CD8-positive, alpha-beta memory T cell (primary cell): ENCODE results near the gene MRPS22. TPM values are rescaled to one million over a fixed set of nuclear protein-coding genes. Genes with fewer than 3 reads are reported as not detected.
A peak's percentile ranks its signal among the peaks of the same experiment; 100 is the strongest.

Experiments
- CTCF ChIA-PET: fragments of 350-600 bp; sonication (Branson Sonifier 250); formaldehyde crosslinking; loops from one replicate; lab custom pipeline; 2021; ENCODE audit warnings: antibody characterized with exemption; lab: Charles Lee
- POLR2A ChIA-PET: fragments of 350-600 bp; sonication (Branson Sonifier 250); formaldehyde crosslinking; loops from one replicate; lab custom pipeline; 2021; ENCODE audit warnings: antibody characterized with exemption; lab: Charles Lee
- DNase-seq, 5 donors: peaks; one replicate each; pipeline versions ENCODE4 v3.0.0 to v3.0.0-alpha.2; 2020 to 2022; ENCODE audit warnings: mixed read lengths in 1 of 5
- H3K27ac ChIP-seq: one replicate; pipeline ENCODE4 v1.7.0; 2013; ENCODE audit warnings: low read depth, mild to moderate bottlenecking, low read length, moderate library complexity
- H3K27me3 ChIP-seq: 2 replicates; pipeline ENCODE4 v1.7.0; 2013; ENCODE audit warnings: low read length, mild to moderate bottlenecking; ENCODE audit not compliant: insufficient read depth, poor library complexity, severe bottlenecking
- H3K36me3 ChIP-seq: 2 replicates; pipeline ENCODE4 v1.7.0; 2013; ENCODE audit warnings: mild to moderate bottlenecking, low read length, moderate library complexity; ENCODE audit not compliant: insufficient read depth
- H3K4me1 ChIP-seq: 2 replicates; pipeline ENCODE4 v1.7.0; 2013; ENCODE audit warnings: mild to moderate bottlenecking, low read length, moderate library complexity; ENCODE audit not compliant: insufficient read depth
- H3K4me3 ChIP-seq: 2 replicates; pipeline ENCODE4 v1.7.0; 2013; ENCODE audit warnings: mild to moderate bottlenecking, low read length
- H3K9me3 ChIP-seq: 2 replicates; pipeline ENCODE4 v1.7.0; 2013; ENCODE audit warnings: mild to moderate bottlenecking, low read length
- H3K27ac Mint-ChIP-seq, 8 donors: one replicate each; pipeline ENCODE4 v1.8.0; 2020 to 2021; ENCODE audit warnings: mixed read lengths in 8 of 8, mild to moderate bottlenecking in 6 of 8, inconsistent platforms in 3 of 8, moderate library complexity in 3 of 8
- H3K27me3 Mint-ChIP-seq, 2 donors: one replicate each; pipeline ENCODE4 v1.8.0; 2020 to 2021; ENCODE audit warnings: mixed read lengths in 2 of 2, mild to moderate bottlenecking in 1 of 2, moderate library complexity in 1 of 2
- H3K36me3 Mint-ChIP-seq, 3 donors: one replicate each; pipeline ENCODE4 v1.8.0; 2020 to 2021; ENCODE audit warnings: mixed read lengths in 3 of 3, inconsistent platforms in 1 of 3, mild to moderate bottlenecking in 1 of 3
- H3K4me1 Mint-ChIP-seq, 3 donors: one replicate each; pipeline ENCODE4 v1.8.0; 2020 to 2021; ENCODE audit warnings: mixed read lengths in 3 of 3, inconsistent platforms in 1 of 3, mild to moderate bottlenecking in 1 of 3
- H3K4me3 Mint-ChIP-seq, 7 donors: one replicate each; pipeline ENCODE4 v1.8.0; 2020 to 2021; ENCODE audit warnings: mixed read lengths in 7 of 7, mild to moderate bottlenecking in 6 of 7, moderate library complexity in 4 of 7, inconsistent platforms in 2 of 7
- H3K9me3 Mint-ChIP-seq, 5 donors: one replicate each; pipeline ENCODE4 v1.8.0; 2020 to 2022; ENCODE audit warnings: mixed read lengths in 5 of 5, mild to moderate bottlenecking in 3 of 5, moderate library complexity in 2 of 5, inconsistent platforms in 1 of 5
- polyA plus RNA-seq: library from polyadenylated mRNA; unstranded; fragments of 300-500 nt; fragmentation: Illumina TruSeq; gene quantifications from one replicate; pipeline ENCODE4 v1.2.3, GENCODE V29; 2021
- total RNA-seq, 2 experiments: library from RNA; stranded (reverse); gene quantifications; one replicate each; pipeline ENCODE4 v1.2.3, GENCODE V29; 2021

Gene MRPS22
- total and polyA plus RNA-seq, 3 experiments from 2014 or later = 34.7 to 68.6 (median 66.9) TPM

GRCh38 chr3:139317215-139317614 is 26.6 kb upstream of the MRPS22 start:
- Mint-ChIP-seq H3K4me1 (no peaks in the 10 kb centered on the region), H3K9me3 (peaks cover 0 to 1% (median 0%) of the 10 kb centered on the region in 5 donors), H3K27ac (no peak overlapping the region), H3K4me3 (no peak overlapping the region), H3K36me3 (no peaks in the 10 kb centered on the region), H3K27me3 (peaks cover 19 to 45% of the 10 kb centered on the region in 2 donors)
- H3K27ac ChIP-seq = no peak overlapping the region
- no peaks in the 10 kb centered on the region for H3K4me1 ChIP-seq
- DNase-seq = no peak
- no peaks in the 10 kb centered on the region for H3K27me3 ChIP-seq
- H3K4me3 ChIP-seq = no peak overlapping the region
- no peaks in the 10 kb centered on the region for H3K36me3 ChIP-seq
- ChIA-PET CTCF (interaction anchor here (3.1 kb wide), 1 partner anchor 13 kb away, joined by 11 read pairs; no protein-coding TSS in a partner anchor), POLR2A (no interaction called here)
- no peaks in the 10 kb centered on the region for H3K9me3 ChIP-seq

DNA sequence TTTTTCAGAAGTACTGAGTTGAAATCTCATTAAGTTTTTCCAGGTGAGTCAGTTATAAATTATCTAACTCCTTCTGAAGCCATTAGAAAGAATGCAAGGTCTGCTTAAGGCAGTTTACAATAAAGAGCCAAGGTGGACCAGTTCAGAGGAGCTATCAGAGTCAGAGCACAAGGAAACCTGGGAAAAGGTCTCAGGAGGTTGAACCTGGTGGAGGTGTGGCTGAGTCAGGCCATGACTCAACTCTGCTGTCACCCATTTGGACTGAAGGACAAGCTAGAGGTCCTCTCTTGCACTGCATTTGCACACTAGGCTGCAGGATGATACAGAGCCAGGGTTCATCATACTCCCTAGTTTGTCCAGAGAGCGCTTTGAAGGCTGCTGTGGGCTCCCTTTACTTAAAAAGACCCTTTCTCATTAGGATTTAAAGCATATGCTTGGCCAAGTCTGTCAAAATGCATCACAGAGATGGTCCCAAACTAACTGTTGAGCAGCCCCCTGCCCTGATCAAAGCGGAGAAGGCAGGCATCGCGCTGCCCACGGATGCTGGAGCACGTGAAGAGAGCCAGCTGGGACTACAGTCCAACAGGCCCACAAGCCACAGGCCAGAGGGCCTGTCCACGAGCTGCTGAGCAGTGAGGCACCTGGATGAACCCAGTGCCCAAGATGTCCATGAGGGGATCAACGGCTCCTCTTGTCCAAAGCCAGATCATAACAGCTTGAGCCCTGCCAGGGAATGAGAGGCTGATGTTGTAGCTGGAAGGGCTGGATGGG is 26.0 kb upstream of the MRPS22 start:
- Mint-ChIP-seq H3K27ac (no peak overlapping the region), H3K4me1 (no peaks in the 10 kb centered on the region), H3K27me3 (peaks cover 21 to 38% of the 10 kb centered on the region in 2 donors), H3K9me3 (peaks cover 0 to 1% (median 0%) of the 10 kb centered on the region in 5 donors), H3K4me3 (no peak overlapping the region), H3K36me3 (no peaks in the 10 kb centered on the region)
- no peak overlapping the region for H3K27ac ChIP-seq
- H3K4me3 ChIP-seq = no peak overlapping the region
- H3K27me3 ChIP-seq = no peaks in the 10 kb centered on the region
- H3K9me3 ChIP-seq = no peaks in the 10 kb centered on the region
- H3K36me3 ChIP-seq = no peaks in the 10 kb centered on the region
- H3K4me1 ChIP-seq = no peaks in the 10 kb centered on the region
- CTCF ChIA-PET = interaction anchor here (1.3 to 3.1 kb wide), 2 partner anchors 11 to 12 kb away, joined by 3 to 11 read pairs; no protein-coding TSS in a partner anchor
- POLR2A ChIA-PET = no interaction called here
- DNase-seq = no peak

DNA sequence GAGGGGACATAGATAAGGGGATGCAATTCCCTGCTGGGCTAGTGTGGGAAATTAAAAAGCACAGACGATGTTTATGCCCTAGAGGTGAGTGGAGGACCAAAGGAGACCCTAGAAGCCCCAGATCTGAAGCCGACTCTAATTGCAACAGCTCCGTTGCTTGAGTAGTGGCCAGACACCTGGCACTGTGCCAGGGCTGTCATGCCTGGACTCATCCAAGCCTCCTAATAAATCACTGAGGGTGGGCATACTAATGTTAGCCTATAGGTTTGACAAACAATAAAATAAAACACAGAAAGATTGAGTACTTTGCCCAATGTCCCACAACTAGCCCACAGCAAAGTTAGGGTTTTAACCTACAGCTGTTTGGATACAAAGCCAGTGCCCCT is 25.4 kb upstream of the MRPS22 start:
- POLR2A ChIA-PET = no interaction called here
- CTCF ChIA-PET = interaction anchor here (1.3 kb wide), 1 partner anchor 11 kb away, joined by 3 read pairs; no protein-coding TSS in a partner anchor
- DNase-seq = no peak

DNA sequence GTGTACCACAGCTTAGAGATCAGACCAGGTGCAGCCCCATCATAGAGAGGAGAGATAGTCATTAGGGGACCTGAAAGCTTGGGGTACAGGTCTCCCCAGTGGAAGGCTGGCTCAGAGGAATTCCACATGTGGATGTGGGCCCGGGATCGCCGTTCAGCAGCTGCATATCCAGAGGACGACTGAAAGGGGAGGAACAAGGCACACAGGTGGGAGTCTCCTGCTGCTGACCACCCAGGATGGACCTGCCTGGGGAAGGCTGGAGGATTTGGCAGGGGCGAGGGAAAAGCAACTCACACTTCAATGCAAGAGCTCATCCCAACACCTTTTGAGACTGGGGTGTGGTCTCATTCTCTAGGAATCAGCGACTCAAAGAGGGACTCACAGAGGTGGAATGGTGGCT is 25.0 kb upstream of the MRPS22 start:
- no peaks in the 10 kb centered on the region for H3K4me1 ChIP-seq
- H3K27me3 ChIP-seq = no peaks in the 10 kb centered on the region
- H3K4me3 Mint-ChIP-seq = no peak overlapping the region
- no peaks in the 10 kb centered on the region for H3K9me3 Mint-ChIP-seq
- no peak overlapping the region for H3K27ac Mint-ChIP-seq
- no peaks in the 10 kb centered on the region for H3K36me3 Mint-ChIP-seq
- peaks cover 19 to 30% of the 10 kb centered on the region in 2 donors for H3K27me3 Mint-ChIP-seq
- ChIA-PET POLR2A (no interaction called here), CTCF (interaction anchor here (1.3 kb wide), 1 partner anchor 10 kb away, joined by 3 read pairs; no protein-coding TSS in a partner anchor)
- H3K4me1 Mint-ChIP-seq = no peaks in the 10 kb centered on the region
- no peak for DNase-seq
- no peaks in the 10 kb centered on the region for H3K36me3 ChIP-seq
- no peak overlapping the region for H3K4me3 ChIP-seq
- no peak overlapping the region for H3K27ac ChIP-seq
- no peaks in the 10 kb centered on the region for H3K9me3 ChIP-seq

More for the DNA sequence above, 25.4 kb upstream of the MRPS22 start:
- H3K27me3 Mint-ChIP-seq = peaks cover 21 to 34% of the 10 kb centered on the region in 2 donors
- H3K4me1 ChIP-seq = no peaks in the 10 kb centered on the region
- no peaks in the 10 kb centered on the region for H3K36me3 ChIP-seq
- H3K27ac Mint-ChIP-seq = no peak overlapping the region
- no peak overlapping the region for H3K4me3 Mint-ChIP-seq
- H3K4me1 Mint-ChIP-seq = no peaks in the 10 kb centered on the region
- H3K36me3 Mint-ChIP-seq = no peaks in the 10 kb centered on the region
- no peaks in the 10 kb centered on the region for H3K9me3 Mint-ChIP-seq
- H3K27ac ChIP-seq = no peak overlapping the region
- no peaks in the 10 kb centered on the region for H3K27me3 ChIP-seq
- no peaks in the 10 kb centered on the region for H3K9me3 ChIP-seq
- H3K4me3 ChIP-seq = no peak overlapping the region

GRCh38 chr3:139319428-139320402 is 24.1 kb upstream of the MRPS22 start:
- DNase-seq = no peak
- peaks cover 14 to 25% of the 10 kb centered on the region in 2 donors for H3K27me3 Mint-ChIP-seq
- H3K4me3 ChIP-seq = no peak overlapping the region
- no peaks in the 10 kb centered on the region for H3K9me3 Mint-ChIP-seq
- no peaks in the 10 kb centered on the region for H3K4me1 Mint-ChIP-seq
- CTCF ChIA-PET = interaction anchor here (1.3 kb wide), 1 partner anchor 9 kb away, joined by 3 read pairs; no protein-coding TSS in a partner anchor
- POLR2A ChIA-PET = no interaction called here
- no peaks in the 10 kb centered on the region for H3K36me3 Mint-ChIP-seq
- H3K4me3 Mint-ChIP-seq = no peak overlapping the region
- no peaks in the 10 kb centered on the region for H3K4me1 ChIP-seq
- H3K27ac Mint-ChIP-seq = peak overlapping the region in 1 of 8 donors; percentile 2
- H3K27me3 ChIP-seq = no peaks in the 10 kb centered on the region
- no peaks in the 10 kb centered on the region for H3K9me3 ChIP-seq
- no peaks in the 10 kb centered on the region for H3K36me3 ChIP-seq
- H3K27ac ChIP-seq = no peak overlapping the region

- DNase-seq = no peak
- Histone ChIP-seq H3K27me3 (no peaks in the 10 kb centered on the region), H3K27ac (no peak overlapping the region), H3K9me3 (no peaks in the 10 kb centered on the region), H3K4me1 (no peaks in the 10 kb centered on the region), H3K36me3 (no peaks in the 10 kb centered on the region), H3K4me3 (no peak overlapping the region)
- Mint-ChIP-seq H3K27ac (no peak overlapping the region), H3K4me3 (no peak overlapping the region), H3K36me3 (no peaks in the 10 kb centered on the region), H3K9me3 (no peaks in the 10 kb centered on the region), H3K4me1 (no peaks in the 10 kb centered on the region), H3K27me3 (peaks cover 13 to 19% of the 10 kb centered on the region in 2 donors)
- POLR2A ChIA-PET = no interaction called here
- CTCF ChIA-PET = no interaction called here
Measured at GRCh38 chr3:139320551-139321309, 23.1 kb upstream of the MRPS22 start.

GRCh38 chr3:139322346-139322745 is 21.5 kb upstream of the MRPS22 start:
- H3K4me3 Mint-ChIP-seq = no peak overlapping the region
- H3K27me3 Mint-ChIP-seq = peaks cover 7 to 14% of the 10 kb centered on the region in 2 donors
- H3K4me1 Mint-ChIP-seq = no peaks in the 10 kb centered on the region
- no peak for DNase-seq
- Histone ChIP-seq H3K27ac (no peak overlapping the region), H3K4me3 (no peak overlapping the region), H3K4me1 (no peaks in the 10 kb centered on the region), H3K9me3 (no peaks in the 10 kb centered on the region), H3K27me3 (no peaks in the 10 kb centered on the region), H3K36me3 (no peaks in the 10 kb centered on the region)
- ChIA-PET POLR2A (no interaction called here), CTCF (interaction anchor here (1.1 kb wide), 1 partner anchor 386 kb away, joined by 5 read pairs; no protein-coding TSS in a partner anchor)
- H3K9me3 Mint-ChIP-seq = no peaks in the 10 kb centered on the region
- no peaks in the 10 kb centered on the region for H3K36me3 Mint-ChIP-seq
- peak overlapping the region in 1 of 8 donors; percentile 43 for H3K27ac Mint-ChIP-seq
